IPS-NIHi7 (cell line): Measurements from ENCODE around the gene TRDMT1.

Experiments used
- DNase-seq: peaks from one replicate; pipeline ENCODE4 v3.0.0; 2012; ENCODE audit warnings: mixed read lengths; ENCODE audit errors: extremely low spot score

TRDMT1 gene

GRCh38 chr10:17231788-17232187 is 30.3 kb upstream of the TRDMT1 start:
- no peak for DNase-seq

GRCh38 chr10:17229967-17230682 is 28.7 kb upstream of the TRDMT1 start:
- peak; percentile 77 for DNase-seq

- DNase-seq, result no peak
Observed at GRCh38 chr10:17229717-17229966, 28.2 kb upstream of the TRDMT1 start.

GRCh38 chr10:17229016-17229716 is 27.7 kb upstream of the TRDMT1 start:
- DNase-seq, result peak; percentile 56

GRCh38 chr10:17228091-17229015 is 26.9 kb upstream of the TRDMT1 start, which contains the start of gene VIM:
VIM (plus strand) TSS chr10:17228241; CDS start chr10:17229423, 1,182 bp downstream.
- peak; percentile 80 for DNase-seq

GRCh38 chr10:17227367-17228090 is 26.1 kb upstream of the TRDMT1 start:
- DNase-seq, result no peak

- DNase-seq, result peak; percentile 32
Observed at GRCh38 chr10:17226891-17227303, 25.4 kb upstream of the TRDMT1 start.

GRCh38 chr10:17225808-17226207 is 24.3 kb upstream of the TRDMT1 start:
- DNase-seq, result no peak

GRCh38 chr10:17222329-17222728 is 20.9 kb upstream of the TRDMT1 start:
- DNase-seq, result no peak

- no peak for DNase-seq
Observed at GRCh38 chr10:17220652-17221100, 19.2 kb upstream of the TRDMT1 start.

- DNase-seq, result no peak
Observed at GRCh38 chr10:17219024-17219423, 17.6 kb upstream of the TRDMT1 start.

GRCh38 chr10:17217631-17218232 is 16.3 kb upstream of the TRDMT1 start:
- no peak for DNase-seq

GRCh38 chr10:17216901-17217395 is 15.5 kb upstream of the TRDMT1 start:
- no peak for DNase-seq

- DNase-seq, result no peak
Observed at GRCh38 chr10:17216217-17216900, 14.9 kb upstream of the TRDMT1 start.

- DNase-seq, result no peak
Observed at GRCh38 chr10:17215782-17216122, 14.3 kb upstream of the TRDMT1 start.

- DNase-seq, result no peak
Observed at GRCh38 chr10:17214971-17215781, 13.7 kb upstream of the TRDMT1 start.

GRCh38 chr10:17214526-17214925 is 13.1 kb upstream of the TRDMT1 start:
- DNase-seq, result no peak

- no peak for DNase-seq
Observed at GRCh38 chr10:17213646-17214349, 12.3 kb upstream of the TRDMT1 start.

GRCh38 chr10:17212802-17213221 is 11.3 kb upstream of the TRDMT1 start:
- DNase-seq, result no peak
